CD4-positive, alpha-beta memory T cell (primary cell): ENCODE data around the gene MYOZ3. TPM values are rescaled to one million over a fixed set of nuclear protein-coding genes. Genes with fewer than 3 reads are reported as not detected.
A peak's percentile ranks its signal among the peaks of the same experiment; 100 is the strongest.

Experiments used
- CTCF ChIA-PET: fragments of 350-600 bp; sonication (Branson Sonifier 250); formaldehyde crosslinking; loops from one replicate; lab custom pipeline; 2021; ENCODE audit warnings: inconsistent platforms; ENCODE audit not compliant: partially characterized antibody; lab: Charles Lee
- POLR2A ChIA-PET: fragments of 350-600 bp; sonication (Branson Sonifier 250); formaldehyde crosslinking; loops from one replicate; lab custom pipeline; 2021; ENCODE audit not compliant: partially characterized antibody; lab: Charles Lee
- DNase-seq, 5 donors: peaks; one replicate each; pipeline versions ENCODE4 v3.0.0 to v3.0.0-alpha.2; 2020 to 2022; ENCODE audit warnings: mixed read lengths in 1 of 5
- H3K27ac ChIP-seq: one replicate; pipeline ENCODE4 v1.7.0; 2013; ENCODE audit warnings: low read depth, low read length
- H3K27me3 ChIP-seq: 2 replicates; pipeline ENCODE4 v1.7.0; 2013; ENCODE audit warnings: mild to moderate bottlenecking, low read length, moderate library complexity; ENCODE audit not compliant: insufficient read depth
- H3K36me3 ChIP-seq: 2 replicates; pipeline ENCODE4 v1.7.0; 2013; ENCODE audit warnings: mild to moderate bottlenecking, low read length, moderate library complexity; ENCODE audit not compliant: insufficient read depth
- H3K4me1 ChIP-seq: 2 replicates; pipeline ENCODE4 v1.7.0; 2013; ENCODE audit warnings: mild to moderate bottlenecking, low read length, moderate library complexity; ENCODE audit not compliant: insufficient read depth
- H3K4me3 ChIP-seq, 2 donors: one replicate each; pipeline ENCODE4 v1.7.0; 2013; ENCODE audit warnings: low read length in 2 of 2, mild to moderate bottlenecking in 1 of 2
- H3K9me3 ChIP-seq, 2 donors: one replicate each; pipeline ENCODE4 v1.7.0; 2013; ENCODE audit warnings: low read length in 2 of 2, control low read depth in 1 of 2; ENCODE audit not compliant: control insufficient read depth in 1 of 2
- H3K27ac Mint-ChIP-seq, 7 donors: one replicate each; pipeline ENCODE4 v1.8.0; 2020 to 2021; ENCODE audit warnings: mixed read lengths in 7 of 7, mild to moderate bottlenecking in 6 of 7, inconsistent platforms in 3 of 7, moderate library complexity in 3 of 7
- H3K27me3 Mint-ChIP-seq, 2 donors: one replicate each; pipeline ENCODE4 v1.8.0; 2020 to 2021; ENCODE audit warnings: mixed read lengths in 2 of 2
- H3K36me3 Mint-ChIP-seq, 2 donors: one replicate each; pipeline ENCODE4 v1.8.0; 2020 to 2021; ENCODE audit warnings: mixed read lengths in 2 of 2, inconsistent platforms in 1 of 2, mild to moderate bottlenecking in 1 of 2
- H3K4me1 Mint-ChIP-seq, 4 donors: one replicate each; pipeline ENCODE4 v1.8.0; 2020 to 2021; ENCODE audit warnings: mixed read lengths in 4 of 4, mild to moderate bottlenecking in 1 of 4
- H3K4me3 Mint-ChIP-seq, 8 donors: one replicate each; pipeline ENCODE4 v1.8.0; 2020 to 2021; ENCODE audit warnings: mixed read lengths in 8 of 8, mild to moderate bottlenecking in 7 of 8, moderate library complexity in 6 of 8, inconsistent platforms in 3 of 8
- H3K9me3 Mint-ChIP-seq, 8 donors: one replicate each; pipeline ENCODE4 v1.8.0; 2020 to 2021; ENCODE audit warnings: mixed read lengths in 8 of 8, mild to moderate bottlenecking in 5 of 8, inconsistent platforms in 3 of 8, moderate library complexity in 1 of 8
- intact Hi-C: fragments of 100-400 bp; cut with micrococcal nuclease; formaldehyde crosslinking; loops from one replicate; pipeline ENCODE4 v1.15.1; 2023
- polyA plus RNA-seq, 2 donors: library from polyadenylated mRNA; unstranded; fragments of 300-500 nt; fragmentation: Illumina TruSeq; gene quantifications; one replicate each; pipeline ENCODE4 v1.2.3, GENCODE V29; 2021
- total RNA-seq, 2 experiments: library from RNA; stranded (reverse); gene quantifications; one replicate each; pipeline ENCODE4 v1.2.3, GENCODE V29; 2021

MYOZ3 gene
- total and polyA plus RNA-seq, 4 experiments from 2014 or later: not detected

- no peaks in the 10 kb centered on the region for H3K9me3 Mint-ChIP-seq
- Histone ChIP-seq H3K27ac (peak overlapping the region; percentile 94), H3K4me1 (peaks cover 23% of the 10 kb centered on the region), H3K4me3 (peak overlapping the region; percentile 92 to 93), H3K27me3 (no peaks in the 10 kb centered on the region), H3K9me3 (no peaks in the 10 kb centered on the region), H3K36me3 (peaks cover 38% of the 10 kb centered on the region)
- H3K4me1 Mint-ChIP-seq: peaks cover 0 to 12% (median 4%) of the 10 kb centered on the region in 4 donors
- POLR2A ChIA-PET: interaction anchor here (0.7 to 3.8 kb wide), 25 partner anchors 9 to 1149 kb away, joined by 3 to 53 read pairs (median 5); partner anchors contain the start of genes CD74, CSNK1A1, DCTN4 and HMGXB3
- peaks cover 21 to 38% of the 10 kb centered on the region in 2 donors for H3K36me3 Mint-ChIP-seq
- DNase-seq: no peak
- no peaks in the 10 kb centered on the region for H3K27me3 Mint-ChIP-seq
- intact Hi-C loops: loop anchor here (1.0 to 5.0 kb wide), 5 partner anchors 44 to 553 kb away; partner anchors contain the start of gene GM2A
- CTCF ChIA-PET: interaction anchor here (0.7 to 4.7 kb wide), 31 partner anchors 8 to 415 kb away, joined by 3 to 71 read pairs (median 6); partner anchors contain the start of genes DCTN4, IRGM and SMIM3
- no peak overlapping the region for H3K27ac Mint-ChIP-seq
- H3K4me3 Mint-ChIP-seq: no peak overlapping the region
These were observed 39.2 kb downstream of the MYOZ3 start for GRCh38 chr5:150700246-150700593.

GRCh38 chr5:150700594-150701377, 39.7 kb downstream of the MYOZ3 start, which contains the start of gene RBM22:
RBM22 (minus strand) TSS chr5:150701062; CDS start chr5:150700985, 77 bp downstream.
- Histone ChIP-seq H3K36me3 (peaks cover 32% of the 10 kb centered on the region), H3K9me3 (no peaks in the 10 kb centered on the region), H3K4me1 (peaks cover 23% of the 10 kb centered on the region), H3K4me3 (peak within 1 kb of the TSS; percentile 92 to 93), H3K27ac (peak within 1 kb of the TSS; percentile 94), H3K27me3 (no peaks in the 10 kb centered on the region)
- Mint-ChIP-seq H3K27me3 (no peaks in the 10 kb centered on the region), H3K36me3 (peaks cover 16 to 32% of the 10 kb centered on the region in 2 donors), H3K4me3 (peak within 1 kb of the TSS in 1 of 8 donors; percentile 60), H3K4me1 (peaks cover 0 to 12% (median 4%) of the 10 kb centered on the region in 4 donors), H3K27ac (peak within 1 kb of the TSS in 1 of 7 donors; percentile 84), H3K9me3 (no peaks in the 10 kb centered on the region)
- peak; percentile 90 to 95 (median 91) for DNase-seq
- POLR2A ChIA-PET: interaction anchor here (0.7 to 3.8 kb wide), 37 partner anchors 8 to 1150 kb away, joined by 3 to 53 read pairs (median 4); partner anchors contain the start of genes CD74, CSNK1A1, DCTN4 and GM2A
- intact Hi-C loops: loop anchor here (1.0 to 5.0 kb wide), 11 partner anchors 44 to 552 kb away; partner anchors contain the start of genes CD74, GM2A, RPS14 and TCOF1
- CTCF ChIA-PET: interaction anchor here (0.7 to 4.7 kb wide), 33 partner anchors 8 to 552 kb away, joined by 3 to 71 read pairs (median 6); partner anchors contain the start of genes DCTN4, GM2A, IRGM and SMIM3

GRCh38 chr5:150703762-150704161, 42.7 kb downstream of the MYOZ3 start:
- no peak for DNase-seq
- Mint-ChIP-seq H3K4me1 (peaks cover 0 to 8% (median 4%) of the 10 kb centered on the region in 4 donors), H3K9me3 (no peaks in the 10 kb centered on the region), H3K27me3 (no peaks in the 10 kb centered on the region), H3K36me3 (peaks cover 10 to 21% of the 10 kb centered on the region in 2 donors), H3K27ac (no peak overlapping the region), H3K4me3 (no peak overlapping the region)
- no peak overlapping the region for H3K27ac ChIP-seq
- peaks cover 20% of the 10 kb centered on the region for H3K4me1 ChIP-seq
- peaks cover 12% of the 10 kb centered on the region for H3K36me3 ChIP-seq
- POLR2A ChIA-PET: interaction anchor here (0.8 to 1.4 kb wide), 3 partner anchors 55 to 80 kb away, joined by 3 to 4 read pairs (median 4); partner anchors contain the start of genes DCTN4 and SMIM3
- intact Hi-C loops: loop anchor here (5.0 kb wide), 1 partner anchor 141 kb away; no protein-coding TSS in a partner anchor
- H3K9me3 ChIP-seq: no peaks in the 10 kb centered on the region
- H3K4me3 ChIP-seq: no peak overlapping the region
- H3K27me3 ChIP-seq: no peaks in the 10 kb centered on the region
- CTCF ChIA-PET: interaction anchor here (1.5 to 2.1 kb wide), 3 partner anchors 11 to 143 kb away, joined by 3 to 10 read pairs (median 6); partner anchors contain the start of gene IRGM

- peaks cover 22% of the 10 kb centered on the region for H3K36me3 ChIP-seq
These were observed 45.8 kb downstream of the MYOZ3 start for GRCh38 chr5:150706776-150707390.

GRCh38 chr5:150710165-150710564, 49.1 kb downstream of the MYOZ3 start:
- ChIA-PET CTCF (interaction anchor here (1.8 to 2.0 kb wide), 2 partner anchors 10 to 150 kb away, joined by 9 to 16 read pairs; partner anchors contain the start of gene RBM22), POLR2A (no interaction called here)
- no peaks in the 10 kb centered on the region for H3K4me1 Mint-ChIP-seq
- Histone ChIP-seq H3K36me3 (peaks cover 28% of the 10 kb centered on the region), H3K27ac (no peak overlapping the region), H3K4me3 (no peak overlapping the region), H3K4me1 (no peaks in the 10 kb centered on the region), H3K27me3 (no peaks in the 10 kb centered on the region), H3K9me3 (no peaks in the 10 kb centered on the region)
- H3K9me3 Mint-ChIP-seq: no peaks in the 10 kb centered on the region
- intact Hi-C loops: no loop called here
- DNase-seq: peak in 1 of 5 donors; percentile 5
- no peaks in the 10 kb centered on the region for H3K27me3 Mint-ChIP-seq
- no peak overlapping the region for H3K27ac Mint-ChIP-seq
- no peak overlapping the region for H3K4me3 Mint-ChIP-seq
- H3K36me3 Mint-ChIP-seq: peaks cover 28 to 56% of the 10 kb centered on the region in 2 donors

More at GRCh38 chr5:150706776-150707390, 45.8 kb downstream of the MYOZ3 start:
- Mint-ChIP-seq H3K27me3 (no peaks in the 10 kb centered on the region), H3K36me3 (peaks cover 19 to 42% of the 10 kb centered on the region in 2 donors), H3K4me3 (no peak overlapping the region), H3K9me3 (no peaks in the 10 kb centered on the region), H3K27ac (peak overlapping the region in 3 of 7 donors; percentile 24 to 57 (median 29)), H3K4me1 (peaks cover 0 to 3% (median under 1%) of the 10 kb centered on the region in 4 donors)
- ChIA-PET POLR2A (interaction anchor here (2.1 kb wide), 1 partner anchor 20 kb away, joined by 4 read pairs; no protein-coding TSS in a partner anchor), CTCF (interaction anchor here (0.8 to 1.3 kb wide), 2 partner anchors 9 to 28 kb away, joined by 3 to 6 read pairs; no protein-coding TSS in a partner anchor)
- DNase-seq: no peak
- no peaks in the 10 kb centered on the region for H3K9me3 ChIP-seq
- H3K4me3 ChIP-seq: no peak overlapping the region
- peaks cover under 1% of the 10 kb centered on the region for H3K4me1 ChIP-seq
- H3K27me3 ChIP-seq: no peaks in the 10 kb centered on the region
- intact Hi-C loops: no loop called here
- H3K27ac ChIP-seq: no peak overlapping the region

GRCh38 chr5:150723845-150724244, 62.8 kb downstream of the MYOZ3 start:
- POLR2A ChIA-PET: no interaction called here
- no peaks in the 10 kb centered on the region for H3K9me3 ChIP-seq
- CTCF ChIA-PET: no interaction called here
- Mint-ChIP-seq H3K9me3 (no peaks in the 10 kb centered on the region), H3K4me1 (no peaks in the 10 kb centered on the region), H3K27me3 (no peaks in the 10 kb centered on the region), H3K4me3 (no peak overlapping the region), H3K27ac (no peak overlapping the region), H3K36me3 (peaks cover 57 to 77% of the 10 kb centered on the region in 2 donors)
- H3K4me1 ChIP-seq: no peaks in the 10 kb centered on the region
- peaks cover 45% of the 10 kb centered on the region for H3K36me3 ChIP-seq
- intact Hi-C loops: no loop called here
- no peak overlapping the region for H3K27ac ChIP-seq
- no peak for DNase-seq
- no peak overlapping the region for H3K4me3 ChIP-seq
- H3K27me3 ChIP-seq: no peaks in the 10 kb centered on the region
